ENCODE data around the gene LCNL1.

LCNL1 gene

DNA sequence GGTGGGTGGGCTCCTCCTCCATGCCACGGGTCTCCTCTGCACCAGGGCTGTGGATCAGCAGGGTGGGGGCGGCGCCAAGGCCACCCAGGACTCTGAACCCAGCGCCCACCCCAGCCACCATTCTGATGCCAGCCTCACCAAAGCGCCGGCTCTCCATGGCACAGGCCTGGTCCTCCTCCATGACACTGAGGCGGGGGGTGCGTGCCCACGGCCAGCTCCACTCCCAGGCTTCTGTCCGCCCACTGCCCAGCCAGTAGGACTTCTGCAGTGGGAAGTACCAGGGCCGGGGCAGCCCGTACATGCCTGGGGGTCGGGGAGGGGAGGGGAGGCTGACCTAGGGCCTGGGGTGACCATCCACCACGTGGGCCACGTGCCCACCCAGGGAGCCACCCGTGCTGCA, 33.6 kb downstream of the LCNL1 start:
- no peak for TF ChIP-seq POLR2A (IDR thresholded peaks at IDR 0.05; ENCODE audit: low read depth, low read length)
- DNase-seq (ENCODE audit: insufficient read length, low spot score) (no peak), FAIRE-seq (no peak)

DNA sequence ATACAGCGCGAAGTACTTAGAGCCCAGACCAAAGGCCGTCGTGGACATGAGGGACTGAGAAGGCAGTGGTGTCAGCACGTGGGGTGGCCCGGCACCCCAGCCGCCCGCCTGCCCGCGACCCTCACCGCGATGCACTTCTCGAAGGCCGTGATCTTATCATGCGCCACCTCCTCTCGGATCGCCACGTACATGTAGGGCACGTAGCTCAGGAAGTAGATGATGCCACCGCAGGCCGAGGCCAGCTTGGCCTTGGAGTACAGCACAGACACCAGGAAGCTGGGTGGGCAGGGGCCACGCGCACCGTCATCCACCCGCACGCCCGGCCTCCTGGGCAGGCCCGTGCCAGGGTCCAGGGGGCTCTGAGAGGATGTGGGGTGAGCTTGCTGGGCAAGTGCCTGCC, 34.3 kb downstream of the LCNL1 start:
- FAIRE-seq (no peak), DNase-seq (ENCODE audit: insufficient read length, low spot score) (no peak)
- no peak for TF ChIP-seq POLR2A (IDR thresholded peaks at IDR 0.05; ENCODE audit: low read depth, low read length)

DNA sequence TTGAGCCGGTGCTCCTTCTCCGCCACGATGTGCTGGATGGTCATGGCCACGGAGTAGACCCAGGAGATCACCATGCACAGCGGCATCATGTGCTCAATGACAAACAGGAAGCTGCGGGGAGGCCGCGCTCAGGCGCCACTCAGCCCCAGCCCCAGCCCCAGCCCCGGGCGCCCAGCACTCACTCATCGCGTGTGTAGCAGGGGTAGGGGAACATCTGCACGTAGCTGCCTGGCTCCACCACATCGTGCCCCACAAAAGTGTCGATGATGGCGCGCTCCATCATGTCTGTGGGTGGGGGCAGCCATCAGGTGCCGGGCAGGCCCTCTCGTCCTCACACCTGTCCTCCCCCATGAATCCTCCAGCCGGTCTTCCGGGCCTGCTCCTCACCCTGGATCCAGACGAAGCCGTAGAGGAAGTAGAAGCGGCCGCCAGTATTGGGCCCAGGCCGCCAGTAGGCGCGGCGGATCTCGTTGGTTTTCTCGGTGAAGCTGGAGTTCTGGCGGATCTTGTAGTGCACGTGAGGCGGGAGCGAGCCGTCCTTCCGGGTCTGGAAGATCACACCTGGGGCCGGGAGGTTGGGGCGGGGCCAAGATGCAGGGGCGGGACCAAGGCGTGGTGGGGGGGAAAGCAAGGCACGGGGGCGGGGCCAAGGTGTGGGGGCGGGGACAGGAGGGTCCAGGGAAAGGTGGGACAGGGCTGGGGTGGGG, 35.2 kb downstream of the LCNL1 start:
- TF ChIP-seq POLR2A (IDR thresholded peaks at IDR 0.05; ENCODE audit: low read depth, low read length): no peak
- DNase-seq (ENCODE audit: insufficient read length, low spot score) (no peak), FAIRE-seq (no peak)

DNA sequence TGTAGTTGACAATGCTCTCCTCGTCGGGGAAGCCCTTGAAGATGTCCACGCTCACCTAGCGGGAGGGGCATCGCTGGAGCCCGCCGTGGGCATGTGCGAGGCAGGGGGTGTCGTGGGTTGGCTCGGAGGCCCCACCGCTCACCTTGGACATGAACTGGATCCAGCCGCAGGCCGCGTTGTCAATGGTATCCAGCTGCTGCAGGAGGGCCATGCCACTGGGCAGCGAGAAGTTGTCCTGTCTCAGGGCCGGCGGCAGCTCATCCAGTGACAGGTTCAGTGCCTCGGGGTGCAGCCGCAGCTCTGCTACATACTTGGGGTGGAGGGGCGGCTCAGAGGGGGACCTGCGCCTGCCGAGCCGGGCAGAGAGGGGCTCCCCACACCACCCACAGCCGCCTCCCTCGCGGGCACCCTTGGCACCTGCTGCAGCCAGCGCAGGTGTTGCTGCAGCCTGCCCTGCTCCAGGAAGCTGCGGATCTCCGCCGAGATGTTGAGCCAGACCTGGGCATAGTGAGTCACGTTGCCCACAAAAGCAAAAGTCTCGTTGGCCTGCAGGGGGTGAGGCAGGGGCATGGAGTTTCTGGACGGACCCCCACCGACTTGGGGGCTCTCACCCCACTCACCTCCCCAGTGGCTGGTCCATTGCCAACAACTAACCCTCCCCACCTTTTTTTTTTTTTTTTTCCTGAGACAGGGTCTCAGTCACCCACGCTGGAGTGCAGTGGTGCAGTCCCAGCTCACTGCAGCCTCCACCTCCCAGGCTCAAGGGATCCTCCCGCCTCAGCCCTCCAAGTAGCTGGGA, 36.2 kb downstream of the LCNL1 start:
- TF ChIP-seq POLR2A (IDR thresholded peaks at IDR 0.05; ENCODE audit: low read depth, low read length): no peak
- FAIRE-seq (no peak), DNase-seq (ENCODE audit: insufficient read length, low spot score) (no peak)

DNA sequence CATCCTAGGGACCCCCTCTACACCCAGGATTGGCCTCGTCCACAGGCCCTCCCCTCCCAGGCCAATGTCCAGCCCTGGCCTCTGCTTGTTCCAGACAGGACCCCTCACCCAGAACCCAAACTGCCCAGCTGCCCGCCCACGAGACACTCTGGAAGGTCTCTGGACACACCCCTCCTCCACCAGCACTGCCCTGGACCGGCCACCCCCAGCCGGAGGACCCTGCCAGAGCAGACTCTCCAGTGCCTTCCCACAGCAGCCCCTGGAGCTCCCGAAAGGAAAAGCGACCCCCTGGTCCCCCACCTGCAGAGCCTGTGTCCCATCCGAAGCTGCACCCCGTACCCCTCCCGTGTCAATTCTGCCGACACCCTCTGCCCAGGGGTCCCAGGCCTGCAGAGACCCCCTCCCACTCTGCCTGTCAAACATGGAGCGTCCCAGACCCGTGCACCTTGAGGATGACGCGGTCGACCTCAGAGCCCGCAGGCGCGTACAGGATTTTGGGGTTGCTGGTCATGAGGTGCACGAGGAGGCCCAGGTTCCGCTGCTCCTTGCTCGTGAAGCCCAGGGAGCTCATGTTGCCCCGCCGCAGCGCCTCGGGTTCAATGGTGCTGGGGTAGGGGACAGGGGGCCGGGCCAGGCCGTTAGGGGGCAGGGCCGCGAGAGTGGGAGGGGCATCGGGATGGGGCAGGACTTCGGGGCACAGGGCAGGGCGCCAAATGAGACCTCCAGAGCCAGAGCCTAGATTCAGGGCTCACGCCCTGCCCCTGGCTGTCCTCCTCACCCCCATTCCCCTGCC, 37.3 kb downstream of the LCNL1 start:
- DNase-seq (ENCODE audit: insufficient read length, low spot score) (no peak), FAIRE-seq (no peak)
- no peak for TF ChIP-seq POLR2A (IDR thresholded peaks at IDR 0.05; ENCODE audit: low read depth, low read length)

DNA sequence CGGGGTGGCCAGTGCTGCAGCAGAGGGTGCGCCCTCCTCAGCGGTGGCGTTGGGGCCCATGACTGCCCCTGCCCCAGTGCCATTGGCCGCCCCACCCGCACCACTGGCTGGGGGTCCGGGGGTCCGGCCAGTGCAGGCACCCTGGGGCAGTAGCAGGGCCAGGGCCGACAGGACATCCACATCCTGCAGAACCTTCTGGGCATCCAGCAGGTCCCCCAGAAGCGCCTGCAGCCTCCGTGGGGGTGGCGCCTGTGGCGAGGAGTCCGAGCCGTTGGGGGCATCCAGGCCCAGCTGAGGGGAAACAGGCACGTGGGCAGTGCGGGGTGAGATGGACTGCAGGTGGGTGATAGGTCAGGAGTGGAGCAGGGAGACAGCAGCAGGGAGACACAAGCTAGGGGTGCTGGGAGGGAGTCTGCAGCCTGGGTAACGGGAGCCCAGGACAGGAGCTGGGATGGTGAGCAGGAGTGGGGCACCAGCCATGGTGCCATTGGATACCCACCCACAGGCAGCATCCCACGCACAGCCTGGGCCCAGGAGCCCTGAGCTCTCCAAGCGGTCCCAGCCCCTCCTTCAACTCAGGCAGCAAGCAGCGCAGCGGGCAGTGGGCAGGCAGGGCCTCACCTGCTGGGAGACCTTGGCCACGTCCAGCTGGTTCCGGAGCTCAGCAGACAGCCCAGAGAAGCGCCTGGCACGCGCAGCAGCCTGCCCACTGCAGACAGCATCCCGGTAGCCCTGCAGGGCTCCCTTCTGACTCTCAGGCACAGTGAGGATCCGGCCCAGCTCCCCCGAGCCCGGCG, 38.2 kb downstream of the LCNL1 start:
- DNase-seq (ENCODE audit: insufficient read length, low spot score): no peak
- FAIRE-seq: no peak
- no peak for TF ChIP-seq POLR2A (IDR thresholded peaks at IDR 0.05; ENCODE audit: low read depth, low read length)

DNA sequence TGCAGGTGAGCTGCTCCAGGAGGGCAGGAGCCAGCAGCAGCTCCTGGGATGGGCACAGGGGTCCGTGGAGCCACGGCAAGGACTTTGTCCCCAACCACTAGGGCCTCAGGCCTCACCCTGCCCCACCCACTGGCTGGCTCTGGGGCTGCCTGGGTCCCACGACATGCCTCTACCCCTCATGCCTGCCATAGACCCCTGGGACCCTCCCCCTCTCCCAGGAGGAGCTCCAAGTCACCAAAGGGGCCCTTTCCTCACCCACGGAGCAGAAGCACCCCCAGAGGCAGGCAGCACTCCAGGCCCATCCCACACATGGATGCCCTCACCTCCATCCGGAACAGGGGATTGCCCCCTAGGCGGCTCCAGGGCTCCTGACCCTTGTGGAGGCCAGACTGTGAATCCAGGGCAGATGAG, 38.8 kb downstream of the LCNL1 start:
- no peak for TF ChIP-seq POLR2A (IDR thresholded peaks at IDR 0.05; ENCODE audit: low read depth, low read length)
- FAIRE-seq: no peak
- DNase-seq (ENCODE audit: insufficient read length, low spot score): no peak

DNA sequence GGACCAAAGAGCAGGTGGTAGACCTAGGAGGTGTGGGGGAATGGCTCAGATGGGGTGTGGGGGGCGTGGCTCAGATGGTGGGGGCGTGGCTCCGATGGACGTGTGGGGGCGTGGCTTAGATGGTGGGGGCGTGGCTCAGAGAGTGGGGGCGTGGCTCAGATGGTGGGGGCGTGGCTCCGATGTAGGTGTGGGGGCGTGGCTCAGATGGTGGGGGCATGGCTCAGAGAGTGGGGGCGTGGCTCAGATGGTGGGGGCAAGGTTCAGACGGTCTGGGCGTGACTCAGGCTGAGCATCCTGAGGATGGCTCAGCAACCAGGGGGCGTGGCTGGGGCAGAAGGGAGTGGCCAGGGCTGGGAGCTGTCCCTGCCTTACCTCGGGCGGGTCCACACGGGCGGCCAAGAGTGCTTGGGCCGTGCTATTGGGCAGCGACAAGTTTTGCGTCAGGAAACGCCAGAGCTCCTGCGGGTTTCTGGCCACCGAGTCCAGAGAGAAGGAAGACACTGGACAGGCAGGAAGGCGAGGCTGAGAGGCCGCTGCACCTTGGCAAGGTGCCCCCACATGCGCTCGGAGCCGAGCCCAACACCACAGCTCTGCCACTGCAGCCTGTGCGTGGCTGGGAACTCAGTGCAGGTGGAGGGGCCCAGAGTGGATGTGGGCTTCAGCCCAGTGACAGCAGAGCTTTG, 39.3 kb downstream of the LCNL1 start:
- peak; percentile 99 for DNase-seq (ENCODE audit: insufficient read length, low spot score)
- peak; percentile 97 for FAIRE-seq
- no peak for TF ChIP-seq POLR2A (IDR thresholded peaks at IDR 0.05; ENCODE audit: low read depth, low read length)

DNA sequence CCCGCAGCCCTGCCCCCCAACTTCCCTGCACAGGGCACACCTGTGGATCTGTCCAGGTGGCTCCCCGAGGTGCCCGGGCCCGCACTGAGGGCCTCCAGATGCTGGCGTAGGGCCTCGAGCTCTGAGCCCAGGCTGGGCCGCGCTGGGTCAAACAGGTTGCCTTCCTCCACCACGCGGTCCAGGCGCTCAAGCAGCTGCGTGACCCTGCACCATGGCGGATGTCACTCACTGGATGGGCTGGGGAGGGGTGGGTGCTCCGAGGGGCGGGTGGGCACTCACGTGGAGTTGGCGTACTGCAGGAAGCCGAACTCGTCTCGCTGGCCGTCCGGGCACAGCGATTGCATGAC, 39.8 kb downstream of the LCNL1 start:
- FAIRE-seq (no peak), DNase-seq (ENCODE audit: insufficient read length, low spot score) (no peak)
- TF ChIP-seq POLR2A (IDR thresholded peaks at IDR 0.05; ENCODE audit: low read depth, low read length): no peak

DNA sequence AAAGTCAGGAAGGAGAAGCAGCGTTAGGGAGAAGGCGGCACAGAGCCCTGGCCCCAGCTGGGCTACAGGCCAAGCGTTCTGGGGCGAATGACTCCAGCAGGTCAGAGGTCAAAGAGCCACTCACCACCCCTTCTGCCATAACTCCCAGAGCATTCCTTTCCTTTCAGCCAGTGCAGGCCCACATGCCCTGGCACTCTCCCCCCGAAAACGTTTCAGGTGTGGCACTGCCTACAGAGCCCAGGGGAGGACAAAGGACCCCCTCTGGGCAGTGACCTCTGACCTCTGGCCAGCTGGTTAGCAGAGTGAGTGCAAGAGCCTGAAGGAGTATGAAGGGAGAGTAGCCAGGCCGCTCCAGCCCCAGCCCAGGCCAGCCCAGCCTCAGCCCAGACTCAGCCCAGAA, 40.4 kb downstream of the LCNL1 start:
- DNase-seq (ENCODE audit: insufficient read length, low spot score) (no peak), FAIRE-seq (no peak)
- no peak for TF ChIP-seq POLR2A (IDR thresholded peaks at IDR 0.05; ENCODE audit: low read depth, low read length)

DNA sequence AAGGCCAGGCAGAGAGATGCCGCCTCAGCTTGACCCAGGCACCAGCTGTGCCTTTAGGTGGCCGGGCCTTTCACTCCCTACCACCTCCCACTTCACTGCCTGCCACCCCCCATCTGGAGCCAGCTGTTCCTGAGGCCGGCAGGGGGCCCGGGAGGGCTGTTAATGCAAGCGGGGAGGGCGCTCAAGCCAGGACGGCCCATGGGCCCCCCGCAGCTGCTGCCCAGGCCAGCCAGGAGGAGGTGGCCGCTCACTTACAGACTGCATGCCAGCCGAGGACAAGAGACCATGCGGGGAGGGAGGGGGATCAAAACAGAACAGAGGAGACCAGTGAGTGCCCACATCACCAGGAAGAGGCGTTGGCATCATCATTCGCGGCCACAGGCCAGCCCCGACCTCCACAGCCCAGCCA, 40.8 kb downstream of the LCNL1 start:
- DNase-seq (ENCODE audit: insufficient read length, low spot score) (no peak), FAIRE-seq (no peak)
- TF ChIP-seq POLR2A (IDR thresholded peaks at IDR 0.05; ENCODE audit: low read depth, low read length): no peak

DNA sequence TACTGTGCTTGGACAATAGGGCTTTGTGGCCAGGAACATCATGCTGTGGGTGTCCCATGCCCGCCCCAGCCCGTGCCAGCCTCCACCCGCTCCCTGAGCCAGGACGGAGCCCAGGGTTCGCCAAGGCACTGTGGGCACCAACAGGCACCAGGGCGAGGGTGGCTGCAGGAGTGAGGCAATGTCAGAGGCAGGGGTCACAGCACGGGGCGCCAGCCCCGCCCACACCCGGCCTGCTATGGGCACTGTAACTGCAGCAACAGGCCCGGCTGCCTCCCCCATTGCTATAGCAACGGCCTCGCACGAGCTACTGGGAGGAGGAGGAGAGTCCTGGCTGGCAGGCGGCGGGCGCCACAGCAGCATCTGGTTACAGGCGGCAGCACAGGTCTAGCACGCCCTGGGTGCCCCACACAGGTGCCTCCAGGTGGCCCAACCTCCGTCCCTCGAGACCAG, 42.7 kb downstream of the LCNL1 start:
- DNase-seq (ENCODE audit: insufficient read length, low spot score) (no peak), FAIRE-seq (no peak)
- TF ChIP-seq POLR2A (IDR thresholded peaks at IDR 0.05; ENCODE audit: low read depth, low read length): no peak

DNA sequence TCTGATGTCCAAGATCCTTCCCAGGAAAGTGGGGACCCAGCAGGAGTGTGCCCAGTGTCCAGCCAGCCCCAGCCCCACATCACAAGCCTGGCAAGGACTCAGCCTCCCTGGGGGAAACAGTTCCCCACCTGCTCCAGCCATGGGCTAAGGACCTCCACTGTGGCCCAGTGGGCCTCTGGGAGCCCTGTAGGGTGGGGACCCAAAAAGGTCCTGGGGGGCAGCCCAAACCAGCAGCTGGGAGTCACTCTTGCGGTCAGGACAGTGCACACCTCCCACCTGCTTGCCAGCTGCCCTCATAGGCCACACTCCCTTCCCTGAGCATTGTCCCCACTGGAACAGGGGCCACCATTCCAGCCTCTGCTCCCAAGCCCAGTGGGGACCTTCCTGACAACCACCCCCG, 43.6 kb downstream of the LCNL1 start:
- no peak for DNase-seq (ENCODE audit: insufficient read length, low spot score)
- no peak for TF ChIP-seq POLR2A (IDR thresholded peaks at IDR 0.05; ENCODE audit: low read depth, low read length)
- FAIRE-seq: no peak
